OCI-LY7 (cell line): ENCODE data around the gene SLC23A1. TPM values are rescaled to one million over a fixed set of nuclear protein-coding genes. Genes with fewer than 3 reads are reported as not detected.

Experiments
- BruUV-seq: library from RNA; stranded (reverse); fragments of 400-500 nt; replicated peaks from 2 replicates; lab custom pipeline; 2021; lab: Mats Ljungman, UMichigan
- CTCF ChIA-PET: fragments of 300-600 bp; sonication (Branson Sonifier 250); formaldehyde crosslinking; loops from one replicate; lab custom pipeline; 2022; ENCODE audit warnings: antibody characterized with exemption; ENCODE audit not compliant: unreplicated experiment; lab: Charles Lee
- POLR2A ChIA-PET: fragments of 300-600 bp; sonication (Branson Sonifier 250); formaldehyde crosslinking; loops from one replicate; lab custom pipeline; 2022; ENCODE audit warnings: antibody characterized with exemption; lab: Charles Lee
- DNase-seq: peaks from one replicate; pipeline ENCODE4 v3.0.0-alpha.2; 2015; ENCODE audit warnings: low spot score
- H2AFZ ChIP-seq: fragments of 200-600 bp; sonication (generic), shearing (Covaris generic); 2 replicates; pipeline ENCODE4 v1.6.1; 2014; ENCODE audit warnings: mild to moderate bottlenecking, antibody characterized with exemption, low read length, moderate library complexity
- H3K27ac ChIP-seq: fragments of 200-600 bp; sonication (generic); 2 replicates; pipeline ENCODE4 v1.5.1; 2014; ENCODE audit warnings: mixed run types, low read depth, mild to moderate bottlenecking, moderate library complexity, low read length, inconsistent platforms; ENCODE audit not compliant: poor library complexity, severe bottlenecking
- H3K36me3 ChIP-seq: fragments of 200-600 bp; sonication (generic); 2 replicates; pipeline ENCODE4 v1.6.1; 2014; ENCODE audit warnings: mild to moderate bottlenecking, antibody characterized with exemption, low read length, moderate library complexity, mixed read lengths; ENCODE audit not compliant: insufficient read depth
- H3K4me1 ChIP-seq: fragments of 200-600 bp; sonication (generic); 2 replicates; pipeline ENCODE4 v1.5.1; 2014; ENCODE audit warnings: mild to moderate bottlenecking, low read length; ENCODE audit not compliant: insufficient read depth, poor library complexity, severe bottlenecking
- H3K4me2 ChIP-seq: fragments of 200-600 bp; sonication (generic); 2 replicates; pipeline ENCODE4 v1.6.1; 2014; ENCODE audit warnings: mild to moderate bottlenecking, low read length
- H3K4me3 ChIP-seq: fragments of 200-600 bp; sonication (generic); 2 replicates; pipeline ENCODE4 v1.5.1; 2014; ENCODE audit warnings: mild to moderate bottlenecking, low read depth, low read length; ENCODE audit not compliant: poor library complexity, severe bottlenecking
- H3K79me2 ChIP-seq: fragments of 200-600 bp; sonication (generic); 2 replicates; pipeline ENCODE4 v1.6.1; 2016; ENCODE audit warnings: low read depth, mild to moderate bottlenecking, low read length, moderate library complexity, mixed read lengths; ENCODE audit not compliant: insufficient read depth
- H3K9me2 ChIP-seq: fragments of 200-600 bp; sonication (generic); 2 replicates; pipeline ENCODE4 v1.6.1; 2016; ENCODE audit warnings: mild to moderate bottlenecking, low read length, mixed read lengths; ENCODE audit not compliant: insufficient read depth
- H3K9me3 ChIP-seq: fragments of 200-600 bp; sonication (generic); 2 replicates; pipeline ENCODE4 v1.6.1; 2014; ENCODE audit warnings: mild to moderate bottlenecking, mixed run types, low read length, mixed read lengths
- H4K20me1 ChIP-seq: fragments of 200-600 bp; sonication (generic); 2 replicates; pipeline ENCODE4 v1.6.1; 2014; ENCODE audit warnings: mild to moderate bottlenecking, antibody characterized with exemption, low read length, moderate library complexity, mixed read lengths; ENCODE audit not compliant: insufficient read depth
- CTCF ChIP-seq: fragments of 200-600 bp; sonication (generic); conservative IDR thresholded peaks from 2 replicates; pipeline ENCODE4 v1.5.1; 2014; ENCODE audit warnings: mild to moderate bottlenecking, antibody characterized with exemption, low read length, moderate library complexity, mixed read lengths
- EZH2phosphoT487 ChIP-seq: fragments of 200-600 bp; sonication (generic); IDR thresholded peaks from 2 replicates; pipeline ENCODE4 v1.6.1; 2018; ENCODE audit warnings: low read depth, borderline replicate concordance, mild to moderate bottlenecking, mixed run types, antibody characterized with exemption, low read length, moderate library complexity, mixed read lengths
- intact Hi-C: fragments of 100-400 bp; cut with micrococcal nuclease; formaldehyde crosslinking; loops from one replicate; pipeline ENCODE4 v1.10.0; 2022; ENCODE audit not compliant: unreplicated experiment
- total RNA-seq, 2 experiments: library from RNA; depleted of rRNA in 1 of 2; stranded (reverse); fragments of >200 nt in 1 of 2; shearing (Covaris generic) in 1 of 2; gene quantifications; 2 replicates each; pipeline ENCODE4 v1.2.3, GENCODE V29; 2014 to 2022

The SLC23A1 gene
- total RNA-seq, 2 experiments from 2014 or later, result 20.3 to 63.1 TPM

- no TSS peak for BruUV-seq
- peak overlapping the region; percentile 42 for H3K4me2 ChIP-seq
- TF ChIP-seq EZH2phosphoT487, result no peak
- TF ChIP-seq CTCF, result no peak
- no peak overlapping the region for H3K4me3 ChIP-seq
- H2AFZ ChIP-seq, result no peak overlapping the region
- H3K79me2 ChIP-seq, result peaks cover 21% of the 10 kb centered on the region
- intact Hi-C loops, result no loop called here
- ChIA-PET CTCF (no interaction called here), POLR2A (interaction anchor here (1.2 kb wide), 1 partner anchor 9 kb away, joined by 4 read pairs; no protein-coding TSS in a partner anchor)
- DNase-seq, result peak; percentile 52
- peaks cover 7% of the 10 kb centered on the region; the same call in 1 of the 2 replicates for H4K20me1 ChIP-seq
- peak overlapping the region; percentile 90 for H3K27ac ChIP-seq
- peaks cover 53% of the 10 kb centered on the region for H3K4me1 ChIP-seq
- H3K9me2 ChIP-seq, result no peaks in the 10 kb centered on the region
- no peaks in the 10 kb centered on the region for H3K9me3 ChIP-seq
- peaks cover 47% of the 10 kb centered on the region for H3K36me3 ChIP-seq
These were observed 998 bp downstream of the SLC23A1 start for GRCh38 chr5:139381837-139382761.

GRCh38 chr5:139379626-139380449 lies 3.3 kb downstream of the SLC23A1 start:
- no TSS peak for BruUV-seq
- Histone ChIP-seq H3K79me2 (no peaks in the 10 kb centered on the region), H3K9me3 (no peaks in the 10 kb centered on the region), H3K4me2 (no peak overlapping the region), H3K9me2 (no peaks in the 10 kb centered on the region), H3K4me3 (no peak overlapping the region), H2AFZ (no peak overlapping the region), H3K27ac (no peak overlapping the region), H4K20me1 (no peaks in the 10 kb centered on the region), H3K36me3 (peaks cover 39% of the 10 kb centered on the region), H3K4me1 (peaks cover 31% of the 10 kb centered on the region)
- CTCF ChIA-PET, result no interaction called here
- POLR2A ChIA-PET, result no interaction called here
- intact Hi-C loops, result no loop called here
- TF ChIP-seq CTCF (no peak), EZH2phosphoT487 (no peak)
- DNase-seq, result no peak
